HepG2 (cell line): Measurements from ENCODE around the gene LIPE. TPM values are rescaled to one million over a fixed set of nuclear protein-coding genes. Genes with fewer than 3 reads are reported as not detected.

Experiments
- AKAP8 ChIP-seq: sonication (generic); formaldehyde crosslinking; IDR thresholded peaks from 2 replicates; pipeline ENCODE4 v1.5.1; 2020; ENCODE audit warnings: mild to moderate bottlenecking, missing genetic modification reagents
- FOXA3 ChIP-seq: IDR thresholded peaks from 2 replicates; pipeline ENCODE4 v1.6.1; 2016; ENCODE audit warnings: missing genetic modification reagents, missing compliant biosample characterization
- PHB2 ChIP-seq: fragments of 450-650 bp; IDR thresholded peaks from 2 replicates; pipeline ENCODE4 v1.6.1; 2018; ENCODE audit not compliant: partially characterized antibody
- PITX1 ChIP-seq: sonication (generic); formaldehyde crosslinking; IDR thresholded peaks from 2 replicates; pipeline ENCODE4 v1.5.1; 2020; ENCODE audit warnings: mild to moderate bottlenecking, missing genetic modification reagents
- SKI ChIP-seq: fragments of 450-650 bp; IDR thresholded peaks from one replicate; pipeline ENCODE4 v1.6.1; 2018; ENCODE audit warnings: mild to moderate bottlenecking; ENCODE audit not compliant: partially characterized antibody
- SRF ChIP-seq: IDR thresholded peaks from 2 replicates; pipeline ENCODE4 v1.6.1; 2011; ENCODE audit warnings: mild to moderate bottlenecking, low read depth, low read length, moderate library complexity
- TFDP1 ChIP-seq: IDR thresholded peaks from 2 replicates; pipeline ENCODE4 v1.6.1; 2016; ENCODE audit warnings: missing compliant biosample characterization, missing genetic modification reagents, borderline replicate concordance
- ZBTB49 ChIP-seq: sonication (generic); formaldehyde crosslinking; IDR thresholded peaks from 2 replicates; pipeline ENCODE4 v1.4.0; 2020; ENCODE audit warnings: missing genetic modification reagents, borderline replicate concordance
- ZNF335 ChIP-seq: sonication (generic); formaldehyde crosslinking; IDR thresholded peaks from 2 replicates; pipeline ENCODE4 v1.4.0; 2020; ENCODE audit warnings: missing genetic modification reagents
- ZNF432 ChIP-seq: sonication (generic); formaldehyde crosslinking; IDR thresholded peaks from 2 replicates; pipeline ENCODE4 v1.5.0; 2020; ENCODE audit warnings: missing genetic modification reagents, mild to moderate bottlenecking, borderline replicate concordance
- ZNF614 ChIP-seq: IDR thresholded peaks from 2 replicates; pipeline ENCODE4 v1.6.1; 2018; ENCODE audit warnings: missing biosample characterization, missing genetic modification reagents, inconsistent platforms, borderline replicate concordance
- ZSCAN22 ChIP-seq: sonication (generic); formaldehyde crosslinking; IDR thresholded peaks from 2 replicates; pipeline ENCODE4 v1.4.0; 2020; ENCODE audit warnings: mild to moderate bottlenecking, missing genetic modification reagents
- polyA plus RNA-seq, 8 experiments: library from polyadenylated mRNA; depleted of rRNA in 3 of 8; stranded (reverse) in 7 of 8; unstranded in 1 of 8; fragments of >200 nt; fragmentation: Illumina TruSeq in 4 of 8; extraction: Trizol in 4 of 8; gene quantifications; 2 replicates each; pipeline versions ENCODE4 v1.2.1 to v1.2.3, GENCODE V29; 2011 to 2016; ENCODE audit warnings: low read depth in 4 of 8, missing spikeins in 1 of 8, mixed read lengths in 1 of 8; ENCODE audit not compliant: insufficient read depth in 1 of 8
- total RNA-seq, 5 experiments: library from RNA; depleted of rRNA; stranded (reverse); fragments of >200 nt; fragmentation: Illumina TruSeq; extraction: Trizol; gene quantifications; 2 replicates each; pipeline ENCODE4 v1.2.3, GENCODE V29; 2016; ENCODE audit warnings: low read depth in 1 of 5
- TF ChIP-seq, protein P1 (sequence below): sonication (generic); formaldehyde crosslinking; IDR thresholded peaks from 2 replicates; pipeline ENCODE4 v1.4.0; 2020; ENCODE audit warnings: missing genetic modification reagents
- TF ChIP-seq, protein P2 (sequence below): sonication (generic); formaldehyde crosslinking; IDR thresholded peaks from 2 replicates; pipeline ENCODE4 v1.4.0; 2020; ENCODE audit warnings: missing genetic modification reagents

Gene LIPE
- total and polyA plus RNA-seq, 2 of the 13 experiments (the other 11 are each of a cell fraction or from before 2014, with no cell fraction given) = not detected

GRCh38 chr19:42433503-42434260 lies 6.5 kb upstream of the LIPE start (continued):
- TF ChIP-seq, protein P1, sequence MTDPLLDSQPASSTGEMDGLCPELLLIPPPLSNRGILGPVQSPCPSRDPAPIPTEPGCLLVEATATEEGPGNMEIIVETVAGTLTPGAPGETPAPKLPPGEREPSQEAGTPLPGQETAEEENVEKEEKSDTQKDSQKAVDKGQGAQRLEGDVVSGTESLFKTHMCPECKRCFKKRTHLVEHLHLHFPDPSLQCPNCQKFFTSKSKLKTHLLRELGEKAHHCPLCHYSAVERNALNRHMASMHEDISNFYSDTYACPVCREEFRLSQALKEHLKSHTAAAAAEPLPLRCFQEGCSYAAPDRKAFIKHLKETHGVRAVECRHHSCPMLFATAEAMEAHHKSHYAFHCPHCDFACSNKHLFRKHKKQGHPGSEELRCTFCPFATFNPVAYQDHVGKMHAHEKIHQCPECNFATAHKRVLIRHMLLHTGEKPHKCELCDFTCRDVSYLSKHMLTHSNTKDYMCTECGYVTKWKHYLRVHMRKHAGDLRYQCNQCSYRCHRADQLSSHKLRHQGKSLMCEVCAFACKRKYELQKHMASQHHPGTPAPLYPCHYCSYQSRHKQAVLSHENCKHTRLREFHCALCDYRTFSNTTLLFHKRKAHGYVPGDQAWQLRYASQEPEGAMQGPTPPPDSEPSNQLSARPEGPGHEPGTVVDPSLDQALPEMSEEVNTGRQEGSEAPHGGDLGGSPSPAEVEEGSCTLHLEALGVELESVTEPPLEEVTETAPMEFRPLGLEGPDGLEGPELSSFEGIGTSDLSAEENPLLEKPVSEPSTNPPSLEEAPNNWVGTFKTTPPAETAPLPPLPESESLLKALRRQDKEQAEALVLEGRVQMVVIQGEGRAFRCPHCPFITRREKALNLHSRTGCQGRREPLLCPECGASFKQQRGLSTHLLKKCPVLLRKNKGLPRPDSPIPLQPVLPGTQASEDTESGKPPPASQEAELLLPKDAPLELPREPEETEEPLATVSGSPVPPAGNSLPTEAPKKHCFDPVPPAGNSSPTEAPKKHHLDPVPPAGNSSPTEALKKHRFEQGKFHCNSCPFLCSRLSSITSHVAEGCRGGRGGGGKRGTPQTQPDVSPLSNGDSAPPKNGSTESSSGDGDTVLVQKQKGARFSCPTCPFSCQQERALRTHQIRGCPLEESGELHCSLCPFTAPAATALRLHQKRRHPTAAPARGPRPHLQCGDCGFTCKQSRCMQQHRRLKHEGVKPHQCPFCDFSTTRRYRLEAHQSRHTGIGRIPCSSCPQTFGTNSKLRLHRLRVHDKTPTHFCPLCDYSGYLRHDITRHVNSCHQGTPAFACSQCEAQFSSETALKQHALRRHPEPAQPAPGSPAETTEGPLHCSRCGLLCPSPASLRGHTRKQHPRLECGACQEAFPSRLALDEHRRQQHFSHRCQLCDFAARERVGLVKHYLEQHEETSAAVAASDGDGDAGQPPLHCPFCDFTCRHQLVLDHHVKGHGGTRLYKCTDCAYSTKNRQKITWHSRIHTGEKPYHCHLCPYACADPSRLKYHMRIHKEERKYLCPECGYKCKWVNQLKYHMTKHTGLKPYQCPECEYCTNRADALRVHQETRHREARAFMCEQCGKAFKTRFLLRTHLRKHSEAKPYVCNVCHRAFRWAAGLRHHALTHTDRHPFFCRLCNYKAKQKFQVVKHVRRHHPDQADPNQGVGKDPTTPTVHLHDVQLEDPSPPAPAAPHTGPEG = no peak
- TF ChIP-seq FOXA3 (peak; percentile 66), ZBTB49 (CRISPR knock-in tag) (no peak), ZSCAN22 (CRISPR knock-in tag) (0 out of 2 replicates have a peak, but pooled peaks have one; percentile 26), TFDP1 (peak; percentile 26; the same call in 1 of the 2 replicates), SKI (peak; percentile 46), ZNF432 (CRISPR knock-in tag) (no peak), ZNF335 (CRISPR knock-in tag) (peak; percentile 72; the same call in 1 of the 2 replicates), SRF (no peak), ZNF614 (no peak; the same call in 1 of the 2 replicates), AKAP8 (CRISPR knock-in tag) (no peak), PITX1 (CRISPR knock-in tag) (0 out of 2 replicates have a peak, but pooled peaks have one; percentile 25), PHB2 (no peak)
- TF ChIP-seq, protein P2, sequence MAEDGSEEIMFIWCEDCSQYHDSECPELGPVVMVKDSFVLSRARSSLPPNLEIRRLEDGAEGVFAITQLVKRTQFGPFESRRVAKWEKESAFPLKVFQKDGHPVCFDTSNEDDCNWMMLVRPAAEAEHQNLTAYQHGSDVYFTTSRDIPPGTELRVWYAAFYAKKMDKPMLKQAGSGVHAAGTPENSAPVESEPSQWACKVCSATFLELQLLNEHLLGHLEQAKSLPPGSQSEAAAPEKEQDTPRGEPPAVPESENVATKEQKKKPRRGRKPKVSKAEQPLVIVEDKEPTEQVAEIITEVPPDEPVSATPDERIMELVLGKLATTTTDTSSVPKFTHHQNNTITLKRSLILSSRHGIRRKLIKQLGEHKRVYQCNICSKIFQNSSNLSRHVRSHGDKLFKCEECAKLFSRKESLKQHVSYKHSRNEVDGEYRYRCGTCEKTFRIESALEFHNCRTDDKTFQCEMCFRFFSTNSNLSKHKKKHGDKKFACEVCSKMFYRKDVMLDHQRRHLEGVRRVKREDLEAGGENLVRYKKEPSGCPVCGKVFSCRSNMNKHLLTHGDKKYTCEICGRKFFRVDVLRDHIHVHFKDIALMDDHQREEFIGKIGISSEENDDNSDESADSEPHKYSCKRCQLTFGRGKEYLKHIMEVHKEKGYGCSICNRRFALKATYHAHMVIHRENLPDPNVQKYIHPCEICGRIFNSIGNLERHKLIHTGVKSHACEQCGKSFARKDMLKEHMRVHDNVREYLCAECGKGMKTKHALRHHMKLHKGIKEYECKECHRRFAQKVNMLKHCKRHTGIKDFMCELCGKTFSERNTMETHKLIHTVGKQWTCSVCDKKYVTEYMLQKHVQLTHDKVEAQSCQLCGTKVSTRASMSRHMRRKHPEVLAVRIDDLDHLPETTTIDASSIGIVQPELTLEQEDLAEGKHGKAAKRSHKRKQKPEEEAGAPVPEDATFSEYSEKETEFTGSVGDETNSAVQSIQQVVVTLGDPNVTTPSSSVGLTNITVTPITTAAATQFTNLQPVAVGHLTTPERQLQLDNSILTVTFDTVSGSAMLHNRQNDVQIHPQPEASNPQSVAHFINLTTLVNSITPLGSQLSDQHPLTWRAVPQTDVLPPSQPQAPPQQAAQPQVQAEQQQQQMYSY (CRISPR knock-in tag) = no peak
